DND-41 (cell line): ENCODE results near the gene PMPCA.
A peak's percentile ranks its signal among the peaks of the same experiment; 100 is the strongest.

Source experiments
- ATAC-seq: fragments of 200-7000 bp; cut with Tn5 transposase; 3 replicates; pipeline ENCODE4 v1.9.1; 2021; ENCODE audit warnings: low read depth; ENCODE audit not compliant: insufficient read depth
- DNase-seq: peaks from one replicate; pipeline ENCODE4 v3.0.0-alpha.2; 2020
- H2AFZ ChIP-seq: 2 replicates; pipeline ENCODE4 v1.6.0; 2012; ENCODE audit warnings: low read depth, low read length
- H3K27ac ChIP-seq: 2 replicates; pipeline ENCODE4 v1.5.1; 2012; ENCODE audit warnings: low read length, inconsistent platforms
- H3K27me3 ChIP-seq: fragments of 200-600 bp; sonication (generic); 2 replicates; pipeline ENCODE4 v1.6.0; 2012; ENCODE audit warnings: low read length, mild to moderate bottlenecking, inconsistent platforms; ENCODE audit not compliant: insufficient read depth, poor library complexity
- H3K36me3 ChIP-seq: 2 replicates; pipeline ENCODE4 v1.5.1; 2012; ENCODE audit warnings: low read length, inconsistent platforms; ENCODE audit not compliant: insufficient read depth
- H3K4me1 ChIP-seq: 2 replicates; pipeline ENCODE4 v1.5.1; 2012; ENCODE audit warnings: mild to moderate bottlenecking, low read length; ENCODE audit not compliant: insufficient read depth
- H3K4me2 ChIP-seq: 2 replicates; pipeline ENCODE4 v1.6.0; 2012; ENCODE audit warnings: mild to moderate bottlenecking, moderate library complexity, low read length, inconsistent platforms; ENCODE audit not compliant: insufficient read depth
- H3K4me3 ChIP-seq, 2 experiments: fragments of 200-600 bp in 1 of 2; shearing (Covaris generic) in 1 of 2; 2 replicates each; pipeline ENCODE4 v1.5.1; 2012 to 2016; ENCODE audit warnings: inconsistent platforms in 2 of 2, low read length in 2 of 2, mild to moderate bottlenecking in 2 of 2, low read depth in 1 of 2, moderate library complexity in 1 of 2
- H3K79me2 ChIP-seq: 2 replicates; pipeline ENCODE4 v1.6.0; 2012; ENCODE audit warnings: low read length, inconsistent platforms; ENCODE audit not compliant: insufficient read depth
- H3K9ac ChIP-seq: 2 replicates; pipeline ENCODE4 v1.6.0; 2012; ENCODE audit warnings: low read depth, mild to moderate bottlenecking, inconsistent platforms, low read length, moderate library complexity
- H3K9me3 ChIP-seq: 2 replicates; pipeline ENCODE4 v1.5.1; 2012; ENCODE audit warnings: low read length, moderate library complexity, mild to moderate bottlenecking, inconsistent platforms; ENCODE audit not compliant: insufficient read depth, severe bottlenecking
- H4K20me1 ChIP-seq: 2 replicates; pipeline ENCODE4 v1.6.0; 2012; ENCODE audit warnings: low read length; ENCODE audit not compliant: insufficient read depth
- CTCF ChIP-seq: IDR thresholded peaks from 2 replicates; pipeline ENCODE4 v1.5.1; 2012; ENCODE audit warnings: borderline replicate concordance, low read length, moderate library complexity, mild to moderate bottlenecking; ENCODE audit not compliant: poor library complexity, severe bottlenecking; ENCODE audit errors: extremely low read depth
- EZH2 ChIP-seq: IDR thresholded peaks from 3 replicates; pipeline ENCODE4 v1.6.1; 2012; ENCODE audit warnings: borderline replicate concordance, low read depth, mild to moderate bottlenecking, moderate library complexity, low read length, inconsistent platforms; ENCODE audit not compliant: severe bottlenecking

Gene PMPCA

GRCh38 chr9:136396219-136396515, 14.3 kb upstream of the PMPCA start:
- H3K9ac ChIP-seq, result no peak overlapping the region
- no peaks in the 10 kb centered on the region for H3K9me3 ChIP-seq
- H3K27ac ChIP-seq, result no peak overlapping the region
- TF ChIP-seq EZH2, result no peak
- no peak for TF ChIP-seq CTCF
- H3K4me2 ChIP-seq, result no peak overlapping the region
- no peaks in the 10 kb centered on the region for H3K27me3 ChIP-seq
- no peak for ATAC-seq
- no peak overlapping the region for H2AFZ ChIP-seq
- peaks cover 26% of the 10 kb centered on the region for H3K79me2 ChIP-seq
- peaks cover 69% of the 10 kb centered on the region for H3K36me3 ChIP-seq
- peaks cover 17% of the 10 kb centered on the region for H4K20me1 ChIP-seq
- peaks cover 27% of the 10 kb centered on the region for H3K4me1 ChIP-seq
- H3K4me3 ChIP-seq, result no peak overlapping the region
- DNase-seq, result no peak

- no peak for ATAC-seq
- Histone ChIP-seq H3K27ac (no peak overlapping the region), H4K20me1 (peaks cover 17% of the 10 kb centered on the region), H3K79me2 (peaks cover 26% of the 10 kb centered on the region), H3K4me2 (no peak overlapping the region), H2AFZ (no peak overlapping the region), H3K4me1 (peaks cover 27% of the 10 kb centered on the region), H3K9me3 (no peaks in the 10 kb centered on the region), H3K4me3 (no peak overlapping the region), H3K36me3 (peaks cover 71% of the 10 kb centered on the region), H3K9ac (no peak overlapping the region), H3K27me3 (no peaks in the 10 kb centered on the region)
- TF ChIP-seq CTCF (no peak), EZH2 (no peak)
- no peak for DNase-seq
These were observed 12.8 kb upstream of the PMPCA start for GRCh38 chr9:136397643-136398042.

GRCh38 chr9:136398286-136398685, 12.2 kb upstream of the PMPCA start:
- peaks cover 17% of the 10 kb centered on the region for H4K20me1 ChIP-seq
- peaks cover 65% of the 10 kb centered on the region for H3K36me3 ChIP-seq
- H3K27me3 ChIP-seq, result no peaks in the 10 kb centered on the region
- peaks cover 26% of the 10 kb centered on the region for H3K79me2 ChIP-seq
- H3K4me2 ChIP-seq, result peak overlapping the region; percentile 96
- H2AFZ ChIP-seq, result no peak overlapping the region
- no peak overlapping the region for H3K27ac ChIP-seq
- TF ChIP-seq EZH2 (no peak), CTCF (no peak)
- peaks cover 27% of the 10 kb centered on the region for H3K4me1 ChIP-seq
- H3K4me3 ChIP-seq, result peak overlapping the region in 1 of 2 experiments; percentile 77; a peak in 2 of 4 replicates
- DNase-seq, result no peak
- no peaks in the 10 kb centered on the region for H3K9me3 ChIP-seq
- ATAC-seq, result no peak
- peak overlapping the region; percentile 79; the same call in 1 of the 2 replicates for H3K9ac ChIP-seq
